ENCODE data around the gene CTNNB1.

CTNNB1 gene

GRCh38 chr3:41193794-41194539, 5.3 kb upstream of the CTNNB1 start:
- no peaks in the 10 kb centered on the region for H3K27me3 ChIP-seq (ENCODE audit: insufficient read depth, poor library complexity, severe bottlenecking)
- no peak overlapping the region for H3K4me3 ChIP-seq (replicated peaks; ENCODE audit: insufficient read depth, low read length)
- TF ChIP-seq POLR2AphosphoS5 (IDR thresholded peaks at IDR 0.05; ENCODE audit: low read depth), result no peak
- TF ChIP-seq GABPA (IDR thresholded peaks at IDR 0.05; ENCODE audit: low read depth), result no peak
- TF ChIP-seq SPI1 (IDR thresholded peaks at IDR 0.05; ENCODE audit: borderline replicate concordance, low read depth), result no peak
- no peak for TF ChIP-seq CTCF (IDR thresholded peaks at IDR 0.05; ENCODE audit: insufficient read depth, low read length)
- no peak for TF ChIP-seq REST (IDR thresholded peaks at IDR 0.05; ENCODE audit: insufficient replicate concordance, low read depth)
- DNase-seq (ENCODE audit: low read depth in 1 of 2, low spot score in 1 of 2), result no peak
- H3K27ac ChIP-seq (replicated peaks), result no peak overlapping the region

GRCh38 chr3:41194701-41195100, 4.6 kb upstream of the CTNNB1 start:
- no peak for DNase-seq (ENCODE audit: low read depth in 1 of 2, low spot score in 1 of 2)
- Histone ChIP-seq H3K27ac (replicated peaks) (no peak overlapping the region), H3K27me3 (ENCODE audit: insufficient read depth, poor library complexity, severe bottlenecking) (no peaks in the 10 kb centered on the region), H3K4me3 (replicated peaks; ENCODE audit: insufficient read depth, low read length) (no peak overlapping the region)
- TF ChIP-seq POLR2AphosphoS5 (IDR thresholded peaks at IDR 0.05; ENCODE audit: low read depth), result no peak
- no peak for TF ChIP-seq CTCF (IDR thresholded peaks at IDR 0.05; ENCODE audit: insufficient read depth, low read length)
- no peak for TF ChIP-seq REST (IDR thresholded peaks at IDR 0.05; ENCODE audit: insufficient replicate concordance, low read depth)
- TF ChIP-seq SPI1 (IDR thresholded peaks at IDR 0.05; ENCODE audit: borderline replicate concordance, low read depth), result no peak

GRCh38 chr3:41195946-41196345, 3.4 kb upstream of the CTNNB1 start:
- Histone ChIP-seq H3K4me3 (replicated peaks; ENCODE audit: insufficient read depth, low read length) (no peak overlapping the region), H3K27ac (replicated peaks) (no peak overlapping the region), H3K27me3 (ENCODE audit: insufficient read depth, poor library complexity, severe bottlenecking) (no peaks in the 10 kb centered on the region)
- no peak for DNase-seq (ENCODE audit: low read depth in 1 of 2, low spot score in 1 of 2)
- TF ChIP-seq REST (IDR thresholded peaks at IDR 0.05; ENCODE audit: insufficient replicate concordance, low read depth) (no peak), POLR2AphosphoS5 (IDR thresholded peaks at IDR 0.05; ENCODE audit: low read depth) (no peak), CTCF (IDR thresholded peaks at IDR 0.05; ENCODE audit: insufficient read depth, low read length) (no peak), SPI1 (IDR thresholded peaks at IDR 0.05; ENCODE audit: borderline replicate concordance, low read depth) (no peak), GABPA (IDR thresholded peaks at IDR 0.05; ENCODE audit: low read depth) (no peak)
